Neural crest cell (in vitro differentiated cells): ENCODE measurements around the gene KRT77. TPM values are rescaled to one million over a fixed set of nuclear protein-coding genes. Genes with fewer than 3 reads are reported as not detected.

Source experiments
- DNase-seq: peaks from one replicate; pipeline ENCODE4 v3.0.0; 2021; ENCODE audit warnings: low read depth, mixed read lengths, low spot score
- H3K27ac Mint-ChIP-seq: one replicate; pipeline ENCODE4 v1.8.0; 2021; ENCODE audit warnings: mild to moderate bottlenecking, mixed read lengths; ENCODE audit not compliant: unreplicated experiment
- H3K27me3 Mint-ChIP-seq: 2 replicates; pipeline ENCODE4 v1.8.0; 2021; ENCODE audit warnings: low read depth, mild to moderate bottlenecking, mixed read lengths
- H3K36me3 Mint-ChIP-seq: 2 replicates; pipeline ENCODE4 v1.8.0; 2021; ENCODE audit warnings: low read depth, mild to moderate bottlenecking, mixed read lengths
- H3K4me1 Mint-ChIP-seq: 2 replicates; pipeline ENCODE4 v1.8.0; 2021; ENCODE audit warnings: mixed read lengths
- H3K4me3 Mint-ChIP-seq: one replicate; pipeline ENCODE4 v1.8.0; 2021; ENCODE audit warnings: mild to moderate bottlenecking, mixed read lengths
- H3K9me3 Mint-ChIP-seq: 2 replicates; pipeline ENCODE4 v1.8.0; 2021; ENCODE audit warnings: mixed read lengths
- CTCF ChIP-seq: fragments of 200-600 bp; sonication (generic); conservative IDR thresholded peaks from 2 replicates; pipeline ENCODE4 v1.5.0; 2021; ENCODE audit warnings: antibody characterized with exemption, mild to moderate bottlenecking
- total RNA-seq: library from RNA; stranded (reverse); gene quantifications from 2 replicates; pipeline ENCODE4 v1.2.1, GENCODE V29; 2021

Gene KRT77
- total RNA-seq, 1 donor from 2014 or later: not detected

GRCh38 chr12:52667931-52668330, 35.4 kb downstream of the KRT77 start:
- Mint-ChIP-seq H3K27ac (no peak overlapping the region), H3K4me3 (no peak overlapping the region), H3K27me3 (peaks cover 31% of the 10 kb centered on the region), H3K9me3 (no peaks in the 10 kb centered on the region), H3K36me3 (no peaks in the 10 kb centered on the region), H3K4me1 (no peaks in the 10 kb centered on the region)
- no peak for DNase-seq
- TF ChIP-seq CTCF: no peak

- H3K36me3 Mint-ChIP-seq: no peaks in the 10 kb centered on the region
- peaks cover 31% of the 10 kb centered on the region for H3K27me3 Mint-ChIP-seq
- H3K4me1 Mint-ChIP-seq: no peaks in the 10 kb centered on the region
- H3K4me3 Mint-ChIP-seq: no peak overlapping the region
- DNase-seq: no peak
- H3K9me3 Mint-ChIP-seq: no peaks in the 10 kb centered on the region
- H3K27ac Mint-ChIP-seq: no peak overlapping the region
- TF ChIP-seq CTCF: no peak
Observed at GRCh38 chr12:52667509-52667908, 35.8 kb downstream of the KRT77 start.

- Mint-ChIP-seq H3K27ac (no peak overlapping the region), H3K4me3 (no peak overlapping the region), H3K36me3 (no peaks in the 10 kb centered on the region), H3K9me3 (no peaks in the 10 kb centered on the region), H3K27me3 (peaks cover 31% of the 10 kb centered on the region), H3K4me1 (no peaks in the 10 kb centered on the region)
- TF ChIP-seq CTCF: no peak
- no peak for DNase-seq
Observed at GRCh38 chr12:52666471-52666870, 36.9 kb downstream of the KRT77 start.

- no peak overlapping the region for H3K27ac Mint-ChIP-seq
- H3K4me1 Mint-ChIP-seq: no peaks in the 10 kb centered on the region
- no peak for TF ChIP-seq CTCF
- H3K27me3 Mint-ChIP-seq: peaks cover 34% of the 10 kb centered on the region
- no peaks in the 10 kb centered on the region for H3K36me3 Mint-ChIP-seq
- no peaks in the 10 kb centered on the region for H3K9me3 Mint-ChIP-seq
- H3K4me3 Mint-ChIP-seq: no peak overlapping the region
- DNase-seq: no peak
Observed at GRCh38 chr12:52663420-52663819, 39.9 kb downstream of the KRT77 start.

- Mint-ChIP-seq H3K4me1 (no peaks in the 10 kb centered on the region), H3K4me3 (no peak overlapping the region), H3K27me3 (peaks cover 36% of the 10 kb centered on the region), H3K9me3 (no peaks in the 10 kb centered on the region), H3K36me3 (no peaks in the 10 kb centered on the region), H3K27ac (no peak overlapping the region)
- DNase-seq: no peak
- no peak for TF ChIP-seq CTCF
Observed at GRCh38 chr12:52662918-52663229, 40.5 kb downstream of the KRT77 start.
